Stimulated activated CD8-positive, alpha-beta memory T cell treated with anti-CD3 and anti-CD28 coated beads, Interleukin-2, amount 100 ng/mL, for 1 hour (primary cell): Measurements from ENCODE around the gene SS18L1.

Source experiments
- DNase-seq, 2 donors: peaks; one replicate each; pipeline ENCODE4 v3.0.0-alpha.2; 2020; ENCODE audit warnings: low read depth in 2 of 2

Gene SS18L1

GRCh38 chr20:62156592-62157386 is 13.2 kb downstream of the SS18L1 start:
- peak in 1 of 2 donors; percentile 54 for DNase-seq

GRCh38 chr20:62157387-62158087 is 14.0 kb downstream of the SS18L1 start:
- no peak for DNase-seq

- no peak for DNase-seq
Observed at GRCh38 chr20:62158088-62158400, 14.5 kb downstream of the SS18L1 start.

GRCh38 chr20:62158541-62158940 is 15.0 kb downstream of the SS18L1 start:
- no peak for DNase-seq

GRCh38 chr20:62159052-62159451 is 15.5 kb downstream of the SS18L1 start:
- no peak for DNase-seq

- DNase-seq, result no peak
Observed at GRCh38 chr20:62159839-62160238, 16.3 kb downstream of the SS18L1 start.

- DNase-seq, result no peak
Observed at GRCh38 chr20:62160253-62160652, 16.7 kb downstream of the SS18L1 start.

GRCh38 chr20:62160876-62161275 is 17.3 kb downstream of the SS18L1 start:
- DNase-seq, result no peak

- DNase-seq, result no peak
Observed at GRCh38 chr20:62161347-62161746, 17.8 kb downstream of the SS18L1 start.

GRCh38 chr20:62162765-62163484 is 19.4 kb downstream of the SS18L1 start:
- no peak for DNase-seq

GRCh38 chr20:62163485-62163865 is 19.9 kb downstream of the SS18L1 start:
- no peak for DNase-seq

GRCh38 chr20:62163986-62164762 is 20.6 kb downstream of the SS18L1 start:
- DNase-seq, result no peak

- DNase-seq, result no peak
Observed at GRCh38 chr20:62164879-62165761, 21.6 kb downstream of the SS18L1 start.

GRCh38 chr20:62165762-62166399 is 22.3 kb downstream of the SS18L1 start:
- DNase-seq, result no peak

GRCh38 chr20:62167474-62167873 is 23.9 kb downstream of the SS18L1 start:
- no peak for DNase-seq

GRCh38 chr20:62168061-62168460 is 24.5 kb downstream of the SS18L1 start:
- DNase-seq, result no peak

GRCh38 chr20:62168890-62169435 is 25.4 kb downstream of the SS18L1 start:
- DNase-seq, result no peak

- DNase-seq, result no peak
Observed at GRCh38 chr20:62170536-62170935, 27.0 kb downstream of the SS18L1 start.

GRCh38 chr20:62171245-62171644 is 27.7 kb downstream of the SS18L1 start:
- DNase-seq, result no peak

- DNase-seq, result no peak
Observed at GRCh38 chr20:62172666-62173065, 29.1 kb downstream of the SS18L1 start.
